ENCODE data around the gene KLHL29.

The KLHL29 gene

DNA sequence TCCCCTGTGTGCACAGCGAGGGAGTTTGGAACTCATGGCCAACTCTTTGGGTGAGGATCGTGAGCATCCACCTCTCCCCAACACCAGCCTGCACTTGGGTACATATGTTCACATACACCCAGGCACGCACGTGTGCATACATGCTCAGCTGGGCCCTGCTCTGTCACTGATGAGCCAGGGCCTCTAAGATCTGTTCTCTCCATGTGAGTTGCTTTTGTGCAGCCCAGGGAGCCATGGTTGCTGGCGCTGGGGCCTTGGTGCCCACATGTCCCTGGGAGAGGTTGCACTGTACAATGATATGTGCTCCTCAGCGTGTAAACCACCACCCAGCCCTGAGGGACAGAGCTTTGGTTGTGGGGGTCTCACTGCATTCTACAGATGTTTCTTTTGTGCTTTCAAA is 44.1 kb downstream of the KLHL29 start:
- Histone ChIP-seq H3K9me3 (no peaks in the 10 kb centered on the region), H3K36me3 (no peaks in the 10 kb centered on the region), H3K4me3 (ENCODE audit: low read depth, low read length) (no peak overlapping the region), H3K4me1 (peaks cover 3% of the 10 kb centered on the region; the same call in 1 of the 2 replicates), H3K27me3 (no peaks in the 10 kb centered on the region)
- TF ChIP-seq, protein P1, sequence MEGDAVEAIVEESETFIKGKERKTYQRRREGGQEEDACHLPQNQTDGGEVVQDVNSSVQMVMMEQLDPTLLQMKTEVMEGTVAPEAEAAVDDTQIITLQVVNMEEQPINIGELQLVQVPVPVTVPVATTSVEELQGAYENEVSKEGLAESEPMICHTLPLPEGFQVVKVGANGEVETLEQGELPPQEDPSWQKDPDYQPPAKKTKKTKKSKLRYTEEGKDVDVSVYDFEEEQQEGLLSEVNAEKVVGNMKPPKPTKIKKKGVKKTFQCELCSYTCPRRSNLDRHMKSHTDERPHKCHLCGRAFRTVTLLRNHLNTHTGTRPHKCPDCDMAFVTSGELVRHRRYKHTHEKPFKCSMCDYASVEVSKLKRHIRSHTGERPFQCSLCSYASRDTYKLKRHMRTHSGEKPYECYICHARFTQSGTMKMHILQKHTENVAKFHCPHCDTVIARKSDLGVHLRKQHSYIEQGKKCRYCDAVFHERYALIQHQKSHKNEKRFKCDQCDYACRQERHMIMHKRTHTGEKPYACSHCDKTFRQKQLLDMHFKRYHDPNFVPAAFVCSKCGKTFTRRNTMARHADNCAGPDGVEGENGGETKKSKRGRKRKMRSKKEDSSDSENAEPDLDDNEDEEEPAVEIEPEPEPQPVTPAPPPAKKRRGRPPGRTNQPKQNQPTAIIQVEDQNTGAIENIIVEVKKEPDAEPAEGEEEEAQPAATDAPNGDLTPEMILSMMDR (IDR thresholded peaks at IDR 0.05; ENCODE audit: low read depth, low read length), result no peak
- no peak for DNase-seq

DNA sequence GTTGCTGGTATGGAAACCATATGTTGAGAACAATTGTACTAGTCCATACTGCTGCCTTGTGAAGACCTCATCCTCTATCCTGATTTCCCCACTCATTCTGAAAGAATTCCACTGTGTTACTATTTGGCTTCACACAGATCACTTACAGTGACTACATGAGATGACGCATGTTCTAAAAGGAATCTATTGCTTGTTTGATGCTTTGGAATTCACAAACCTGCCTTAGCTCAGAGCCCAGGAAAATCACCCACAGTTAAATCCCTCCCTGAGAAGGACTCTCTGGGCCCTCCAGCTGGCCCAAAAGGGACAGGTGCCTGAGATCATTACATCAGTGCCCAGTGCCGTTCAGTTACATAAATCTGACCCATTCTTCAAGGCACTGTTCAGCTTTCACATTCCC is 45.3 kb downstream of the KLHL29 start:
- no peak overlapping the region for H3K4me3 ChIP-seq (ENCODE audit: low read depth, low read length)
- H3K4me1 ChIP-seq, result peaks cover 3% of the 10 kb centered on the region; the same call in 1 of the 2 replicates
- H3K27me3 ChIP-seq, result no peaks in the 10 kb centered on the region
- no peaks in the 10 kb centered on the region for H3K36me3 ChIP-seq
- no peaks in the 10 kb centered on the region for H3K9me3 ChIP-seq
- no peak for DNase-seq
- TF ChIP-seq, protein P1 (IDR thresholded peaks at IDR 0.05; ENCODE audit: low read depth, low read length), result no peak

DNA sequence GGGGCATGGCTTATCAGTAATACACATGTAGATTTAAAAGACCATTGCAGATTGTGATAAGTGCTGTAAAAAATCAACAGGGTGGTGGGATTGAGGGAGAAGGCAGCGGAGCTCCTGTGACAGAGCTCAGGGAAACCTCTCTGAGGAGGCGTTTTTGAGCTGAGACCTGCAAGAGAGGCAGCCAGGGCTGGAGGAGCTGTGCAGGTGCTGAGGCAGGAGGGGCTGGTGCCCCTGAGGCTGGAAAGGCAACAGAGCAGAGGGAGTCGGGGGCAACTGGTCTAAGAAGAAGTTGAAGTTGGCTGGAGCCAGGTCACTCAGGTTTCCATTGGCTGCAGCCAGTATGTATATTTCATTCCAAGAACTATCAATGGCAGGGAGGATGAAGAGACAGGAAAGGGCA is 47.6 kb downstream of the KLHL29 start:
- H3K27me3 ChIP-seq, result no peaks in the 10 kb centered on the region
- H3K36me3 ChIP-seq, result no peaks in the 10 kb centered on the region
- no peak for DNase-seq
- no peaks in the 10 kb centered on the region for H3K9me3 ChIP-seq
- no peak overlapping the region for H3K4me3 ChIP-seq (ENCODE audit: low read depth, low read length)
- TF ChIP-seq, protein P1 (IDR thresholded peaks at IDR 0.05; ENCODE audit: low read depth, low read length), result no peak
- peaks cover 3% of the 10 kb centered on the region; the same call in 1 of the 2 replicates for H3K4me1 ChIP-seq

DNA sequence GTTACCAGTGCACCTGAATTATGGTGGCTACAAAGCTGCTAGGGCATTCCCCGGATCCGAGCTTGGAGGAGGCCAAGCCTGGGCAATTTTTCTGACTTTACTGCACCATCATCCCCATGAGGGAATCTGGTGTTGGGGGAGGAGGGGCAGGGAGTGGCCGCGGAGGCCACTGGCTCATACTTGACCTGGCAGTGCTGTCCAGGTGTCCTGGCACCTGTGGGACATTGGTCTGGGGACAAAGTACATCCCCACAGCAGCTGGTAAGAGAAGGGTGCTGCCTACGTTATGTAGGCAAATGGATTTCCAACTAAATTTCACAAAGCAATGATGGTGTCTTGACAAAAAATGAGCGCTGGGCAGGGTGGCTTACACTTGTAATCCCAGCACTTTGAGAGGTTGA is 48.3 kb downstream of the KLHL29 start:
- Histone ChIP-seq H3K4me1 (peaks cover 3% of the 10 kb centered on the region; the same call in 1 of the 2 replicates), H3K9me3 (no peaks in the 10 kb centered on the region), H3K4me3 (ENCODE audit: low read depth, low read length) (no peak overlapping the region), H3K36me3 (no peaks in the 10 kb centered on the region), H3K27me3 (no peaks in the 10 kb centered on the region)
- TF ChIP-seq, protein P1 (IDR thresholded peaks at IDR 0.05; ENCODE audit: low read depth, low read length), result no peak
- no peak for DNase-seq

DNA sequence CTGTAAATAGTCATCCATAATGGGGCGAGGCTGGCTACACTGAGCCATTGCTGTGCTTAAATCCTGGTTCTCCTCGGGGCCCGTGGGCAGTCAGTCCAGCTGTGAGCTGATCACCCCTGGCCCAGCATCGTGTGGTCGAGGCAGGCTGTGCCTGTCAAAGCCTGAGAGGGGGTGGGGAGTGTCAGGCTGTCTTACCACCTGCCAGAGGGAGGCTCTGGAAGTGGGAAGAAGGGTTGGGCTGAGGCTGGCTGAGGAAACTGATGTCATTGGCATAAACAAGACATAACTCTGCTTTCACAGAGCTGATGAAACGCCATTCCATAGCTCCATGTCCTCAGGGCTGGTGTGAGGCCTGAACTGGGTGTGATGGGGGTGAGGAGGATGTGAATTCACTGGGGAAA is 49.7 kb downstream of the KLHL29 start:
- TF ChIP-seq, protein P1 (IDR thresholded peaks at IDR 0.05; ENCODE audit: low read depth, low read length), result no peak
- no peaks in the 10 kb centered on the region for H3K9me3 ChIP-seq
- no peak overlapping the region for H3K4me3 ChIP-seq (ENCODE audit: low read depth, low read length)
- no peaks in the 10 kb centered on the region for H3K36me3 ChIP-seq
- no peaks in the 10 kb centered on the region for H3K27me3 ChIP-seq
- no peak for DNase-seq
- peaks cover 3% of the 10 kb centered on the region; the same call in 1 of the 2 replicates for H3K4me1 ChIP-seq

DNA sequence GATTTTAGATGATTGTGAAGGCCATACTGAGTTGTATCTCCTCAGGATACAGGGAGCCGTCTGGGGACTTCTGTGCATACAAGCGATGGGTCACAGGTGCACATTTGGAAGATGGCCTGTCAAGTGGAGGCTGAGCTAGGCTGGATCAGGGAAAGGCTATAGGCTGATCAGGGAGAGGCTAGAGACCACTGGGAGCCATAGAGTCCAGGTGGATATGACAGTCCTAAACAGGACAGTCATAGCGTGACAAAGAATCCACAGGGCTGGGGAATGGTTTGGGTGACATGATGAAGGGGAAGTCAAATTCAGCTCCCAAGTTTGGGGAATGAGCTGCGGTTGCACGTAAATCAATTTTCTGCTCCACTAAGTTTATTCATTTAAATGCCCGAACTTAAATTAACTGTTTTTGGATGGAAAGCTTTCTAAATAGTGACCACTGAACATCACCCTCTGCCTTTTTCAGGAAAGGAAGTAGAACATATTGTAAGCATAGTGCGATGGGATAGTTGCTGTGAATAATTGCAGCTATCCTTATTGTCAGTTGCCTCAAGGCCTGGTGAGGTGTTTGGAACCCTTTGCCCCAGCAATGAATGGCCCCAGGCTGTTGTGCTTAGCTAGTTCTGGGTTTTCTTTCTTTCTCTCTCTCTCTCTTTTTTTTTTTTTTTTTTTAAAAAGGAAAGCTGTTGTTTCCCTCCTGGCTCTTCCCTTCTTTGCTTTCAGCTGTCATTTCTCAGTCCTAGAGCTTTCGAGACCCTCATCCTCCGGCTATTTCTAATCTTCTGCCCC is 50.5 kb downstream of the KLHL29 start:
- H3K36me3 ChIP-seq, result no peaks in the 10 kb centered on the region
- no peaks in the 10 kb centered on the region for H3K27me3 ChIP-seq
- TF ChIP-seq, protein P1 (IDR thresholded peaks at IDR 0.05; ENCODE audit: low read depth, low read length), result no peak
- H3K9me3 ChIP-seq, result no peaks in the 10 kb centered on the region
- H3K4me3 ChIP-seq (ENCODE audit: low read depth, low read length), result no peak overlapping the region
- no peak for DNase-seq
- H3K4me1 ChIP-seq, result peaks cover 3% of the 10 kb centered on the region; the same call in 1 of the 2 replicates
